ENCODE data around the gene HSF4.

GRCh38 chr16:67155295-67156142, 9.0 kb upstream of the HSF4 start:
- TF ChIP-seq CTCF (IDR thresholded peaks at IDR 0.05): peak; percentile 97 to 99
- TF ChIP-seq EP300 (IDR thresholded peaks at IDR 0.05): no peak
- no peak for TF ChIP-seq POLR2A (IDR thresholded peaks at IDR 0.05)
